ENCODE results near the gene ZMYM4. TPM values are rescaled to one million over a fixed set of nuclear protein-coding genes. Genes with fewer than 3 reads are reported as not detected.

The ZMYM4 gene
- total RNA-seq (2013; cell fraction: nucleolus; rRNA removed), result 58.7 and 61.0 TPM in 2 replicates
- total RNA-seq (2014; rRNA removed) (22.1 and 27.4 TPM in 2 replicates), total RNA-seq (2014; rRNA removed; fragmentation: Illumina TruSeq; extraction: Trizol) (26.4 and 29.5 TPM in 2 replicates), total RNA-seq (2021) (37.0 and 38.4 TPM in 2 replicates), polyA plus RNA-seq (2011; rRNA removed) (29.8 and 46.0 TPM in 2 replicates), polyA plus RNA-seq (2014; fragmentation: Illumina TruSeq; extraction: Trizol) (30.4 and 36.1 TPM in 2 replicates), polyA plus RNA-seq (2014; fragmentation: Nextera tagmentation; extraction: Ambion mirVana) (1 to 10 TPM; 8.0 to 8.5 TPM), polyA plus RNA-seq (2014; rRNA removed) (18.5 and 21.2 TPM in 2 replicates), polyA plus RNA-seq (2016; fragmentation: Nextera tagmentation; extraction: Ambion mirVana) (10 to 100 TPM; 32.6 to 36.7 TPM), polyA minus RNA-seq (2011; rRNA and poly(A)+ RNA removed) (46.2 and 54.7 TPM in 2 replicates), Bru-seq, nascent RNA (percentile 76 among the genes with signal in this experiment), BruChase-seq, experiment 1, labeled RNA remaining after a 6-hour chase (percentile 88 among the genes with signal in this experiment), BruChase-seq, experiment 2, labeled RNA remaining after a 2-hour chase (percentile 86 among the genes with signal in this experiment)
- 12.4 TPM for polyA plus RNA-seq (2011; ENCODE audit: low read depth)
- 14.1 and 14.2 TPM in 2 replicates for polyA plus RNA-seq (2011; cell fraction: cytosol; rRNA removed)
- polyA plus RNA-seq (2011; cell fraction: nucleus; rRNA removed), result 19.3 and 20.5 TPM in 2 replicates
- polyA plus RNA-seq (2012), result 13.0 and 15.6 TPM in 2 replicates
- polyA minus RNA-seq (2011; cell fraction: cytosol; rRNA and poly(A)+ RNA removed), result 15.4 and 21.8 TPM in 2 replicates
- polyA minus RNA-seq (2011; cell fraction: nucleus; rRNA and poly(A)+ RNA removed), result 19.2 and 27.1 TPM in 2 replicates
- long read RNA-seq, experiment 1, partial matches to known transcripts, result 1 of 3 reads
- long read RNA-seq, experiment 1, other reads (novel, unspliced or antisense), result 2 of 3 reads
- long read RNA-seq, experiment 2, partial matches to known transcripts, result 10 of 15 reads
- long read RNA-seq, experiment 2, other reads (novel, unspliced or antisense), result 5 of 15 reads

DNA sequence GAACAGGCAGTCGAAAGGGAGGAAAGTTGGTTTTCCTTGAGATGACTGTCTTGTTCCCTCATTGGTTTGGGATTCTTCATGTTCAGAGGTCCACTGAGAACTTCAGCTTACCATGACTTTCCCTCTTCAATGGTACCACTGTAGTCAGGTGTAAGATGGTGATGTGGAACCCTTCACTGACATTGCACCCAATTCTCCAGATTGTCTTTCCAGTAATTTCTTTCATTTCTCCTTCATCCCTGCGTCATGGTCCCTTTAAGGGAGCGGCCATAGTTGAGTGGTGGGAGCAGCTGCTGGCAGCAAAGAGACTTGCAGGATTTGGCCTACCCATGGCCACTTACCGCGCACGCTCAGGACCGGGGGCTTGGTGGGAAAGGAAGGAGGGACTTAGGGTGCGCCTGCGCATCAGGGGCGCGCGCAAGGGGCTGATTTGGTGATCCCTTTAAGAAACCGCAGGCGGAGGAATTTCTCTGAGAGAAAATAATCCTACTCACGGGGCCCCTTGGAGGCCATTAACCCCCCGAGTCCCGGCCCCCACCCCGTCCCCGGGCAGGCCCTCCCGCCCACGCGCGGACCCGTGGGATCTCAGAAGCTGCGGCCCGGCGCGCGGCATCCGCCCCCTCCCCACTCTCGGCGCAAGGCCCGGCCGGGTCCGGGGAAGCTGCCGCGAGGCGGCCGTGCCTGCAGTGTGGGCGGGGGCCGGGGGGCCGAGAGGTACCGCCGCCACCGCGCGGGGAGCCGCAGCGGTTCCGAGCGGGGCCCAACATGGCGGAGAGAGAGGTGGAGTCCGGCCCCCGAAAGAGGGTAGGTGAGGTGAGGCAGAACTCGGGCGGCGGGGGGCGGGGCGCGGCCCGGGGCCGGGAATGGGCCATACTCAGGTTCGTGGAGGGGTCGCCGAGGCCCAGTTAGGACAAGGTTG, at the start of gene ZMYM4:
Gene ZMYM4, plus strand, starts transcription at position 428 of the 919 bp plus-strand sequence. Its CDS starts 338 bp downstream, at position 766.
- H3K9me3 ChIP-seq (replicated peaks; ENCODE audit: control insufficient read depth, insufficient read depth, low read length), result no peaks in the 10 kb centered on the region; the same call in 2 of the 3 replicates
- peak within 1 kb of the TSS; percentile 89 for H3K4me2 ChIP-seq (ENCODE audit: control insufficient read depth, insufficient read depth)
- peaks cover 3% of the 10 kb centered on the region; the same call in 1 of the 2 replicates for H3K4me1 ChIP-seq (ENCODE audit: control insufficient read depth, insufficient read depth, low read length)
- ChIA-PET CTCF (interaction anchor here (0.7 to 2.9 kb wide), 5 partner anchors 12 to 408 kb away, joined by 3 to 10 read pairs (median 3); no protein-coding TSS in a partner anchor), POLR2A (interaction anchor here (1.4 kb wide), 1 partner anchor 76 kb away, joined by 6 read pairs; the partner anchor contains the start of gene SFPQ), SMC1A (ENCODE audit: uncharacterized antibody, unreplicated experiment) (interaction anchor here (0.6 to 1.2 kb wide), 3 partner anchors 16 to 368 kb away, joined by 3 read pairs; no protein-coding TSS in a partner anchor), RAD21 (ENCODE audit: unreplicated experiment) (interaction anchor here (1.4 kb wide), 1 partner anchor 67 kb away, joined by 5 read pairs; no protein-coding TSS in a partner anchor)
- H2AFZ ChIP-seq (ENCODE audit: control insufficient read depth, low read depth, low read length), result peak within 1 kb of the TSS; percentile 100
- no peaks in the 10 kb centered on the region for H3K27me3 ChIP-seq (replicated peaks in 1 of 2; ENCODE audit: control insufficient read depth in 2 of 2, insufficient read depth in 2 of 2, low read length in 1 of 2)
- intact Hi-C loops (cut with micrococcal nuclease; ENCODE audit: unreplicated experiment) (loop anchor here (5.0 kb wide), 2 partner anchors 36 to 76 kb away; partner anchors contain the start of gene SFPQ), in situ Hi-C loops (cut with MboI) (no loop called here)
- no peaks in the 10 kb centered on the region for H4K20me1 ChIP-seq (ENCODE audit: control insufficient read depth, insufficient read depth)
- BruUV-seq (replicated peaks), result no TSS peak
- no peaks in the 10 kb centered on the region for H3K36me3 ChIP-seq (ENCODE audit: control insufficient read depth in 2 of 2, insufficient read depth in 2 of 2, low read length in 1 of 2)
- peak within 1 kb of the TSS; percentile 85 for H3K27ac ChIP-seq (ENCODE audit: control insufficient read depth, insufficient read depth)
- DNase-seq (ENCODE audit: low read depth, low spot score), result peak; percentile 81
- peak; percentile 31 for FAIRE-seq
- peak within 1 kb of the TSS; percentile 87 for H3K4me3 ChIP-seq
- H3K79me2 ChIP-seq (ENCODE audit: control insufficient read depth, insufficient read depth, low read length), result peaks cover 48% of the 10 kb centered on the region
- 4% methylated on average over 30 of the region's 65 CpGs for WGBS (ENCODE audit: insufficient coverage, insufficient replicate concordance, low lambda C conversion rate, missing lambda C conversion rate)
- peak within 1 kb of the TSS; percentile 79 for H3K9ac ChIP-seq (ENCODE audit: control insufficient read depth, insufficient read depth, low read length)
- peak; percentile 97 for ATAC-seq
- TF ChIP-seq IRF4 (IDR thresholded peaks at IDR 0.05; ENCODE audit: low read depth, low read length) (no peak), FOXM1 (IDR thresholded peaks at IDR 0.05; ENCODE audit: low read depth, low read length) (no peak), KDM1A (IDR thresholded peaks at IDR 0.05; ENCODE audit: borderline replicate concordance) (no peak), JUND (IDR thresholded peaks at IDR 0.05; ENCODE audit: low read depth, low read length) (no peak), NFYB (IDR thresholded peaks at IDR 0.05; ENCODE audit: insufficient read depth, low read depth, low read length) (0 out of 2 replicates have a peak, but pooled peaks have one; percentile 46), PAX5 (IDR thresholded peaks at IDR 0.05; ENCODE audit: borderline replicate concordance, low read depth, low read length) (no peak), CREM (IDR thresholded peaks at IDR 0.05; ENCODE audit: low read depth) (no peak), HDAC2 (IDR thresholded peaks at IDR 0.05) (no peak), CBX5 (IDR thresholded peaks at IDR 0.05; ENCODE audit: low read depth) (no peak), BRCA1 (IDR thresholded peaks at IDR 0.05; ENCODE audit: low read depth, low read length) (no peak), RAD51 (IDR thresholded peaks at IDR 0.05) (no peak)
- TF ChIP-seq, protein P1, sequence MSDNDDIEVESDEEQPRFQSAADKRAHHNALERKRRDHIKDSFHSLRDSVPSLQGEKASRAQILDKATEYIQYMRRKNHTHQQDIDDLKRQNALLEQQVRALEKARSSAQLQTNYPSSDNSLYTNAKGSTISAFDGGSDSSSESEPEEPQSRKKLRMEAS (IDR thresholded peaks at IDR 0.05; ENCODE audit: low read depth, low read length), result no peak
- TF ChIP-seq, protein P2, sequence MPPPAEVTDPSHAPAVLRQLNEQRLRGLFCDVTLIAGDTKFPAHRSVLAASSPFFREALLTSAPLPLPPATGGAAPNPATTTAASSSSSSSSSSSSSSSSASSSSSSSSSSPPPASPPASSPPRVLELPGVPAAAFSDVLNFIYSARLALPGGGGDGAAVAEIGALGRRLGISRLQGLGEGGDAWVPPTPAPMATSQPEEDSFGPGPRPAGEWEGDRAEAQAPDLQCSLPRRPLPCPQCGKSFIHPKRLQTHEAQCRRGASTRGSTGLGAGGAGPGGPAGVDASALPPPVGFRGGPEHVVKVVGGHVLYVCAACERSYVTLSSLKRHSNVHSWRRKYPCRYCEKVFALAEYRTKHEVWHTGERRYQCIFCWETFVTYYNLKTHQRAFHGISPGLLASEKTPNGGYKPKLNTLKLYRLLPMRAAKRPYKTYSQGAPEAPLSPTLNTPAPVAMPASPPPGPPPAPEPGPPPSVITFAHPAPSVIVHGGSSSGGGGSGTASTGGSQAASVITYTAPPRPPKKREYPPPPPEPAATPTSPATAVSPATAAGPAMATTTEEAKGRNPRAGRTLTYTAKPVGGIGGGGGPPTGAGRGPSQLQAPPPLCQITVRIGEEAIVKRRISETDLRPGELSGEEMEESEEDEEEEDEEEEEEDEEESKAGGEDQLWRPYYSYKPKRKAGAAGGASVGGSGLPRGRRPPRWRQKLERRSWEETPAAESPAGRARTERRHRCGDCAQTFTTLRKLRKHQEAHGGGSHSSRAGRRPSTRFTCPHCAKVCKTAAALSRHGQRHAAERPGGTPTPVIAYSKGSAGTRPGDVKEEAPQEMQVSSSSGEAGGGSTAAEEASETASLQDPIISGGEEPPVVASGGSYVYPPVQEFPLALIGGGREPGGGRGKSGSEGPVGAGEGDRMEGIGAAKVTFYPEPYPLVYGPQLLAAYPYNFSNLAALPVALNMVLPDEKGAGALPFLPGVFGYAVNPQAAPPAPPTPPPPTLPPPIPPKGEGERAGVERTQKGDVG (CRISPR knock-in tag; IDR thresholded peaks at IDR 0.05), result no peak
- TF ChIP-seq, protein P3, sequence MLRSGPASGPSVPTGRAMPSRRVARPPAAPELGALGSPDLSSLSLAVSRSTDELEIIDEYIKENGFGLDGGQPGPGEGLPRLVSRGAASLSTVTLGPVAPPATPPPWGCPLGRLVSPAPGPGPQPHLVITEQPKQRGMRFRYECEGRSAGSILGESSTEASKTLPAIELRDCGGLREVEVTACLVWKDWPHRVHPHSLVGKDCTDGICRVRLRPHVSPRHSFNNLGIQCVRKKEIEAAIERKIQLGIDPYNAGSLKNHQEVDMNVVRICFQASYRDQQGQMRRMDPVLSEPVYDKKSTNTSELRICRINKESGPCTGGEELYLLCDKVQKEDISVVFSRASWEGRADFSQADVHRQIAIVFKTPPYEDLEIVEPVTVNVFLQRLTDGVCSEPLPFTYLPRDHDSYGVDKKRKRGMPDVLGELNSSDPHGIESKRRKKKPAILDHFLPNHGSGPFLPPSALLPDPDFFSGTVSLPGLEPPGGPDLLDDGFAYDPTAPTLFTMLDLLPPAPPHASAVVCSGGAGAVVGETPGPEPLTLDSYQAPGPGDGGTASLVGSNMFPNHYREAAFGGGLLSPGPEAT (IDR thresholded peaks at IDR 0.05; ENCODE audit: low read depth), result peak; percentile 74; the same call in 1 of the 2 replicates

Measured in GM12878 (cell line).